OCI-LY1 (cell line): Measurements from ENCODE around the gene NXN.
"Not testable (repeated sequence)": the region's sequence is repeated elsewhere in the genome, so short reads cannot be mapped to it uniquely, and the experiment has no call there.

Experiments used
- H2AFZ ChIP-seq: fragments of 200-600 bp; sonication (generic), shearing (Covaris generic); 2 replicates; pipeline ENCODE4 v1.6.0; 2014; ENCODE audit warnings: antibody characterized with exemption, mild to moderate bottlenecking, low read length
- H3F3A ChIP-seq: fragments of 200-600 bp; sonication (generic), shearing (Covaris generic); 2 replicates; pipeline ENCODE4 v1.6.0; 2014; ENCODE audit warnings: mild to moderate bottlenecking, antibody characterized with exemption, low read length, moderate library complexity; ENCODE audit not compliant: insufficient read depth
- H3K27ac ChIP-seq: fragments of 200-600 bp; sonication (generic); 2 replicates; pipeline ENCODE4 v1.5.1; 2014; ENCODE audit warnings: low read length, mixed run types, mild to moderate bottlenecking, low read depth; ENCODE audit not compliant: poor library complexity, severe bottlenecking
- H3K27me3 ChIP-seq: fragments of 200-600 bp; sonication (generic); 2 replicates; pipeline ENCODE4 v1.6.0; 2014; ENCODE audit warnings: antibody characterized with exemption, mild to moderate bottlenecking, low read length, moderate library complexity; ENCODE audit not compliant: insufficient read depth
- H3K36me3 ChIP-seq: fragments of 200-600 bp; sonication (generic); 2 replicates; pipeline ENCODE4 v1.6.1; 2014; ENCODE audit warnings: mild to moderate bottlenecking, antibody characterized with exemption, low read length, moderate library complexity, mixed read lengths; ENCODE audit not compliant: insufficient read depth
- H3K4me1 ChIP-seq: fragments of 200-600 bp; sonication (generic); 2 replicates; pipeline ENCODE4 v1.5.1; 2014; ENCODE audit warnings: mild to moderate bottlenecking, low read length, moderate library complexity; ENCODE audit not compliant: insufficient read depth, severe bottlenecking
- H3K4me2 ChIP-seq: fragments of 200-600 bp; sonication (generic), shearing (Covaris generic); 2 replicates; pipeline ENCODE4 v1.6.1; 2014; ENCODE audit warnings: low read length
- H3K4me3 ChIP-seq: fragments of 200-600 bp; sonication (generic); 2 replicates; pipeline ENCODE4 v1.5.1; 2014; ENCODE audit warnings: low read length, low read depth, mild to moderate bottlenecking, mixed read lengths; ENCODE audit not compliant: poor library complexity, severe bottlenecking
- H3K79me2 ChIP-seq: fragments of 200-600 bp; shearing (Covaris generic); 2 replicates; pipeline ENCODE4 v1.6.1; 2016; ENCODE audit warnings: mixed run types, low read length, mixed read lengths; ENCODE audit not compliant: insufficient read depth
- H3K9ac ChIP-seq: fragments of 200-600 bp; sonication (generic), shearing (Covaris generic); 2 replicates; pipeline ENCODE4 v1.6.1; 2014; ENCODE audit warnings: mild to moderate bottlenecking, low read length, mixed read lengths
- H3K9me2 ChIP-seq: fragments of 200-600 bp; sonication (generic), shearing (Covaris generic); 2 replicates; pipeline ENCODE4 v1.6.1; 2014; ENCODE audit warnings: low read depth, mild to moderate bottlenecking, low read length, mixed read lengths
- H3K9me3 ChIP-seq: fragments of 200-600 bp; shearing (Covaris generic); 2 replicates; pipeline ENCODE4 v1.6.1; 2014; ENCODE audit warnings: low read length, mixed read lengths
- H4K20me1 ChIP-seq: fragments of 200-600 bp; sonication (generic), shearing (Covaris generic); 2 replicates; pipeline ENCODE4 v1.6.0; 2016; ENCODE audit warnings: mild to moderate bottlenecking, low read length; ENCODE audit not compliant: insufficient read depth
- CTCF ChIP-seq: fragments of 200-600 bp; sonication (generic), shearing (Covaris generic); IDR thresholded peaks from 2 replicates; pipeline ENCODE4 v1.5.1; 2017; ENCODE audit warnings: mild to moderate bottlenecking, antibody characterized with exemption, low read length, moderate library complexity, mixed read lengths
- EZH2 ChIP-seq: fragments of 200-600 bp; sonication (generic), shearing (Covaris generic); IDR thresholded peaks from 2 replicates; pipeline ENCODE4 v1.8.0; 2017; ENCODE audit warnings: borderline replicate concordance, mixed run types, mild to moderate bottlenecking, antibody characterized with exemption, low read length, moderate library complexity, mixed read lengths

NXN gene

GRCh38 chr17:760371-760770 is 219.2 kb downstream of the NXN start:
- Histone ChIP-seq H2AFZ (no peak overlapping the region), H3K9ac (no peak overlapping the region), H3K79me2 (no peaks in the 10 kb centered on the region), H3K36me3 (peaks cover 73% of the 10 kb centered on the region), H3K4me1 (no peaks in the 10 kb centered on the region), H3K4me3 (no peak overlapping the region), H3K27me3 (no peaks in the 10 kb centered on the region), H3K9me2 (no peaks in the 10 kb centered on the region), H3F3A (no peaks in the 10 kb centered on the region), H4K20me1 (no peaks in the 10 kb centered on the region), H3K27ac (no peak overlapping the region), H3K9me3 (no peaks in the 10 kb centered on the region), H3K4me2 (no peak overlapping the region)
- TF ChIP-seq CTCF (no peak), EZH2 (no peak)

GRCh38 chr17:759964-760363 is 219.6 kb downstream of the NXN start:
- Histone ChIP-seq H3K4me3 (no peak overlapping the region), H3K27me3 (no peaks in the 10 kb centered on the region), H2AFZ (no peak overlapping the region), H3K27ac (no peak overlapping the region), H3K9me3 (no peaks in the 10 kb centered on the region), H3K9me2 (no peaks in the 10 kb centered on the region), H3K9ac (no peak overlapping the region), H3K36me3 (peaks cover 69% of the 10 kb centered on the region), H3K79me2 (no peaks in the 10 kb centered on the region), H3K4me1 (no peaks in the 10 kb centered on the region), H3F3A (no peaks in the 10 kb centered on the region), H4K20me1 (no peaks in the 10 kb centered on the region), H3K4me2 (no peak overlapping the region)
- TF ChIP-seq CTCF (no peak), EZH2 (no peak)

DNA sequence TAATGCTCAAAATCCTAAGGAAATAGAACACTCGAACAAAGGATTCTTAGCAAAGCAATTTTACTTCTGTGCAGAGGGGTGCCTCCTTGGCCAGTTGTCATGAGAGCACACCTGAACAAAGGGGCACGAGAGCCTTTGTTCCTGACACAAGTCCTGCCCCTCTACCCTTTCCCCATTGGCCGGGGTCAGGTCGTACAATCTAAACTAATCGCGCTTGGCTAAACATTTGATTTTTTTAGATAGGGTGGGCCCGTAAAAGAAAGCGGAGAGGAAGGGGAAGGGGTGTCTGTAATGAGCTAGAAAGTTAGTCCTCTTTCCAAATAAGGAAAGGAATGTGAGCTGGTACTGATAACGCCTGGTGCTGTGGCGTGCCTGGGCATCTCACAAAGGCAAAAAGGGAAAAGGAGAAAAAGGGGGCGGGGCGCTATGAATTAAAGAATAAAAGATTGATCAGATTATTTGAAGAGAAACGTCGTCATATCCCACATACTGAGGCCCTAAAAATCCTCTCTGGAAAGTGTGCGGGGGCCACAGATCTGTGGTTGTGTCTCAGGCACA is 223.5 kb downstream of the NXN start:
- H4K20me1 ChIP-seq, H3K4me3 ChIP-seq, H3K9me3 ChIP-seq, H3K9me2 ChIP-seq, H3K4me1 ChIP-seq, H3K9ac ChIP-seq, H3K27ac ChIP-seq, H2AFZ ChIP-seq, H3K27me3 ChIP-seq, H3K79me2 ChIP-seq, H3K4me2 ChIP-seq, H3F3A ChIP-seq: not testable (repeated sequence)
- H3K36me3 ChIP-seq = peaks cover 42% of the 10 kb centered on the region

GRCh38 chr17:755319-755961 is 224.1 kb downstream of the NXN start:
- not testable (repeated sequence) for H3K27me3 ChIP-seq, H3K27ac ChIP-seq, H3K4me2 ChIP-seq, H3K9me3 ChIP-seq, H3F3A ChIP-seq, H2AFZ ChIP-seq, H3K4me3 ChIP-seq, H4K20me1 ChIP-seq, H3K9ac ChIP-seq, H3K9me2 ChIP-seq
- H3K79me2 ChIP-seq = peaks cover 13% of the 10 kb centered on the region
- H3K4me1 ChIP-seq = peaks cover 16% of the 10 kb centered on the region
- peaks cover 39% of the 10 kb centered on the region for H3K36me3 ChIP-seq
